ENCODE measurements around the gene BRD1.
"Not testable (repeated sequence)": the region's sequence is repeated elsewhere in the genome, so short reads cannot be mapped to it uniquely, and the experiment has no call there.

The BRD1 gene

DNA sequence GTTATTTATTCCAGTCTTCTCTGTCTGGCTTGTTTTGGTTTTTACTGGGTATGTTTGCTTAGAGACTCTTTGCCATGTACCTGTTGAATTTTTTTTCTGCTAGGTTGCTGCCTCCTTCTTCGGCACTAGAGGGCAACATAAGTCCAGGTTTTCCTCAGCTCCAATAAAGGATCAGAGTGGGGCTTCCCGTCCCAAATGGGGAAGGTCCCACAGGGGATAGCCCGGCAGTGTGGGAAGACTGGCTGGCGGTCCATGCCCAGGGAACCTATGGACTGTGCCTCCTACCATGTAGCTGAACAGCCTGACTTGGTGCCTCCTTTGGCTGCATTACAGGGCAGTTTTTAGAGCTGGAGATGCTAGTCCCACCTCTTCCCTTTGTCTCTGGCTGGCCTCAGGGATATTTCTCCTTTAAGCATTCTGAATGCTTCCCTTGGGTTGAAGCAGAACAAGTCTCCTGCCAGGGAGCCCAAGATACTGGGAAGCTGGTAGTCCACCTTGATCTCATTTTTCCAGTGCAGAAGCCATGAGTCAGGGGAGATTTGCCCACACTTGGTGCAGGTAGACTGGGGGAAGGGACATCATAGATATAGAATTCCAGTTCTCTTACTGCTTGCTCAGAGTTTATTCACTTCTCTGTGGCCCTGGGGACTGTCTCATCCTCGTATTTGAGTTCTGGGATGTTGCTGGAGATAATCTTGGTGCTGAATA is 60.2 kb downstream of the BRD1 start:
- DNase-seq: peak; percentile 53

DNA sequence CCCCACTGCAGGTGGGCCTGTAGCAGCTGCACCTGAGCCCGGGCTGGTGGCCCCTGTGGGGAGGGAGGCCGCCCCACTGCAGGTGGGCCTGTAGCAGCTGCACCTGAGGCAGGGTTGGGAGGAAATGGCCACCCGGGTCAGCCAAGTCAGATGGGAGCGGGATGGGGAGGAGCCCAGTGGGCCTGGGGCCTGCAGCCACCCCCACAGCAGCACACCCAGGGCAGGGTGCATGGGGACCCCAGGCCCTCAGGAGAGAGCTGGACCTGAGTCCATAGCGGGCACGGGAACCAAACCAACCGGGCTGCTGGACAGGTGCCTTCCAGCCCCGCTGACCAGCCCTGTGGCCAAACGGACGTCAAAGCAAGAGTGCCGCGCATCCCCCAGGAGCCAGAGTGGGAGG is 61.7 kb downstream of the BRD1 start:
- DNase-seq: no peak

DNA sequence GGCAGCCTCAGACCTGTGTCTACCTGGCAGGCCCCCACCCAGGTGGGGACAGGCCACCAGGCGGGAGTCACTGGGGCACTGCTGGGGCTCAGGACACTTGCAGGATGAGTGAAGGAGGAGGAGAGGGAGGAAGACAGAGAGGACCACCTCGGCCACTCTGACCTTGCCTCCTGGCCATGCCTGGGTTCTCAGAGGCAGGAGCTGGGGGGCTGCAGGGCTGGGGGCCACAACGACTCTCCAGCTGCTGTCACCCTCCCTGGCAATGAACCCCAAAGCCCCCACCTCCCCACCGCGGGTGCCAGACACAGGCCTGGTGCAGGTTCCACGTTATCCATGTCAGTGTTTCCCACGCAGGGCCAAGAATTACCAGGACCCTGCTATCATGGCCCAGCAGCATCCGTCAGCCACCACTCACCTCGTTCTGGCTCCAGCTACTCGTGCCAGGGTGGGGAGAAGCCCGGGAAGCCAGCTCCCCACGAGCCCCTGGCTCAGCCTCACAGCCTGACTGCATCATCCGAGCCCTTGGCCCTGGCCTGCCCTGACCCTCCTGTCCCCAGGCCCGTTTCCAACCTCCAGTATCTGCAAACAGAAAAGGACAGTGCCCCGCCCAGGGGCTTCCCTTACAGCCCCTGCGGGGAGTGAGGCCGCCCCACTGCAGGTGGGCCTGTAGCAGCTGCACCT is 62.4 kb downstream of the BRD1 start:
- no peak for DNase-seq

DNA sequence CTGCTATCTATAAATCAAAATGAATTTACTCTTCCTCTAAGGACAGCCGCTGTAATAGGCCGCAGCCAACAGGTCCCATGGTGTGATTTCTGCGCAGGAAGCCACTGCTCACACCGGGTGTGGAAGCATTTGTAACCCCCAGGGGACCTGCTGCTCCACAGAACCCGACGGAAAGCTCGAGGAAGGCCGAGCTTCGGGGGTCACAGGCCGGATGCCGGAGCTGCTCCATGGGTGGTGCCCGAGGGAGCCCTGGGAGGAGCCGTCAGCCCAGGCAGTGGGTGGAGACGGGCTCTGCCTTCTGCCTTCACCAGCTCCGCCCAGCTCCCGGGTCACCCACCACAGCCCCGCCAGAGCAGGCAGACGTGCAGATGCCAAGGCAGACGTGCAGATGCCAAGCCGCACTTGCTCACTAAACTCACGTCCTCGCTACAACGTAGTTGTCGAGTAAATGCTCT is 63.5 kb downstream of the BRD1 start:
- peak; percentile 74 for DNase-seq

GRCh38 chr22:49763696-49764095 is 64.0 kb downstream of the BRD1 start:
- DNase-seq: no peak

DNA sequence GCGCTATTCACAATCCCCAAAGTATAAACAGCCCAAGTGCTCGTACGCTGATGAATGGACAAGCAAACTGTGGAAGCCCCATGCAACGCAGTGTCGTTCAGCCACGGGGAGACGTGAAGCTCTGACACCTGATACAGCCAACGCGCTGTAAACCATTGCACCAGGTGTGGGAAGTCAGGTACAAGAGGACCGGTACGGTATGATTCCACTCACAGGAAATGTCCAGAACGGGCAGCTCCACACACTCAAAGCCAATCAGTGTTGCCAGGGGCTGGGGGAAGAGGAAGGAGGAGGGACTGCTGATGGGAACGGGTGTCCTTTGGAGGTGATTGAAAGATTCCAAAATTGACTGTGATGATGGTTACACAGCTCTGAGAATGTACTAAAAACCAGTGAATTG is 64.5 kb downstream of the BRD1 start:
- DNase-seq: no peak

DNA sequence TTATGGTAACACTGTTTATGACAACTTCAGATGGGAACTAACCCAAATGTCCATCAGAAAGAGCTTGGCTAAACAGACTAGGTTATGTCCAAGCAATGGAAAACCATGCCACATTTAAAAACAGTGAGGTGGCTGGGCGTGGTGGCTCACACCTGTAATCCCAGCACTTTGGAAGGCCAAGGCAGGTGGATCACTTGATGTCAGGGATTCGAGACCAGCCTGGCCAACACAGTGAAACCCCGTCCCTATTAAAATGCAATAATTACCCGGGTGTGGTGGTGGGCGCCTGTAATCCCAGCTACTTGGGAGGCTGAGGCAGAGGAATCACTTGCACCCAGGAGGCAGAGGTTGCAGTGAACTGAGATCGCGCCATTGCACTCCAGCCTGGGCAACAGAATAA is 65.1 kb downstream of the BRD1 start:
- DNase-seq: not testable (repeated sequence)

DNA sequence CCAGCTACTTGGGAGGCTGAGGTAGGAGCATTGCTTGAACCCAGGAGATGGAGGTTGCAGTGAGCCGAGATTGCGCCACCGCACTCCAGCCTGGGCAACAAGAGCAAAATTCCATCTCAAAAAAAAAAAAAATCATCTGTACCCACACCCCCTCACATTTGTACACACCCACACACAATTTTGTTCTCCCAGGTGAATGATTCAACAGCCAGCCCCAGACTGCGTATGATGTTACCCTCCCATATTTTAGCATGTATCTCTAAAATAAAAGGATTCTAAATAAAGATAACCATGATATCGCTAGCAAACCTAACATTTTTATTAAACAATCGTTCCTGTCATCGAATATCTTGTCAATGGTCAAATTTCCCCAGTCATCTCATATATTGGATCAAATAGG is 65.8 kb downstream of the BRD1 start:
- no peak for DNase-seq

DNA sequence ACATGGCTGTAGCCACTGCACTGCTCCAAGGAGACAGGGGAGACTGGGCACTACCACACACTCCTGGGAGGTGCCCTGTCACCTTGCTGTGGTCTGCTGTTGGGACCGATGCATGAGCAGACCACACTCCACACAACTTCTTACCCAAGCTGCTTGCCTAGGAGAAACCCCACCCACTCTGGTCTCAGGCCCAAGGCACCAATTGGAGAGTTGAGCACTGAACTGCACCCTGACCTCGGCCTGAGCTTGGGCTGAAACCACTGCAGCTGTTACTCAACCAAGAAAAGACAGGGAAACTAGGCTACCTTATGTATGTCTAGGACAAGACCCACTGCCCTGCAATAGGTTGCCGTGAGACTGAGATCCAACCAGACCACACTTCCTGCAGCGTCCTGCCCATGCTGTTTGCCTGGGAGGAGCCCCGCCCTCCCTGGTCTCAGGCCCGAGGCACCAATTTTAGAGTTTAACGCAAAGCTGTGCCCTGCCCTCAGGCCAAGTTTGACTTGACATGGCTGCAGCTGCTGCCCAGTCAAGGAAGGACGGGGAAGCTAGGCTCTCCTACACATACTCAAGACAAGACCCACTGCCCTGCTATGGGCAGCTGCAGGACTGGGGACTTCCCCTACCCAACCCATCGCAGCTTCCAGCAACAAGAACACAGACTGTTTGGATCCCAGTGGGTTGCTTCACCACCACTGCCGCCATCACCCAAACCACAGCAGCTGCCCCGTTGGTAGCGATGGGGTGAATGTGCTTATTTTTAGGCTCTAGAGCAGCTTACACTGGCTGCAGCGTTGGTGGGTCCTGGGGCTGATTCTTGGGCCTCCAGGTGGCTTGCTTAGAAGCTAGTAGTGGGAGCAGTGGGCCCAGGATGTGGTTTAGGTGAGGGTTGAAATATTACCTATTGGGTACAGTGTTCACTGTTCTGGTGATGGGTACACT is 66.8 kb downstream of the BRD1 start:
- no peak for DNase-seq

DNA sequence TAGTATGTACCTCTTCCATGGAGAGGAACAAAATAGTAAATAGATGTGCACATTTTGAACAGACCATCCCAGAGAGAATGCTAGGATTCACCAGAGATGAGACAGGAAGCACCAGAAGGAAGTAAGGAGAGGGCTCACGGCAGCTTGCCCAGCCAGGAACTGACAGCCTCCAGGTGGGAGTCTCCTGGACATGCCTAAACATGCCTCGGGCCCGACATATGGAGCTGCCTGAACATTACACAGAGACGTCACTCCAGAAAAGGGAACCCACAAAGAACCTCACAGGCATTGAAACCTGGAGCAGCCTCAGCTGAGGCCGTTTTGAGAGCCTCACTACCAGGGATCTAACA is 67.4 kb downstream of the BRD1 start:
- peak; percentile 87 for DNase-seq

DNA sequence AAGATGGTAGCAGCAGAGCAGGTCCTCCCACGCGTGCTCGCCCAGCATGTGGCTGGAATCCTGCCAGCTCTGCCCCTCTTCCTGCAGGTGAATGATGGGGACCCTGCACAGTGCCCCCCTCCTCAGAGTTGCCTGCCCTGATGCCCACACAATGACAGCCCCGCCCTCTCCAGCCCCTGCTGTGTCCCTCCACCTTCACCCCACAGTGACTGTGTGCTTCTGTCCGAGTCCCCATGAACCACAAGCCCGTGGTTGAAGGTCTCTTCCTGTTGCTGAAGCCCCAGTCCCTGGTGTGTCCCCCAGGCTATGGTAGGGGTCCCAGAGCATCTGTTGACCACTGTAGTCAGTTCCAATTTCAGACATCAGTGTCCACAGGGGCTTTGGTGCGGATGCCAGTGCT is 71.0 kb downstream of the BRD1 start:
- DNase-seq: no peak

- no peak for DNase-seq
These were observed 71.5 kb downstream of the BRD1 start for GRCh38 chr22:49756201-49756600.

DNA sequence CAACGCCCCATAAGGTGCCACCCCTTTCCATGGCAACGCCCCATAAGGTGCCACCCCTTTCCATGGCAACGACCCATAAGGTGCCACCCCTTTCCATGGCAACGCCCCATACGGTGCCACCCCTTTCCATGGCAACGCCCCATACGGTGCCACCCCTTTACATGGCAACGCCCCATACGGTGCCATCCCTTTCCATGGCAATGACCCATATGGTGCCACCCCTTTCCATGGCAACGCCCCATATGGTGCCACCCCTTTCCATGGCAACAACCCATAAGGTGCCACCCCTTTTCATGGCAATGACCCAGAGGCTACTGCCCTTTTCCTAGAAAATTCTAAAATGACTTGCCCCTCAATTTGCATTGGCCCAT is 72.1 kb downstream of the BRD1 start:
- no peak for DNase-seq

- no peak for DNase-seq
These were observed 72.7 kb downstream of the BRD1 start for GRCh38 chr22:49754696-49755630.

GRCh38 chr22:49753961-49754695 is 73.5 kb downstream of the BRD1 start:
- DNase-seq: no peak

DNA sequence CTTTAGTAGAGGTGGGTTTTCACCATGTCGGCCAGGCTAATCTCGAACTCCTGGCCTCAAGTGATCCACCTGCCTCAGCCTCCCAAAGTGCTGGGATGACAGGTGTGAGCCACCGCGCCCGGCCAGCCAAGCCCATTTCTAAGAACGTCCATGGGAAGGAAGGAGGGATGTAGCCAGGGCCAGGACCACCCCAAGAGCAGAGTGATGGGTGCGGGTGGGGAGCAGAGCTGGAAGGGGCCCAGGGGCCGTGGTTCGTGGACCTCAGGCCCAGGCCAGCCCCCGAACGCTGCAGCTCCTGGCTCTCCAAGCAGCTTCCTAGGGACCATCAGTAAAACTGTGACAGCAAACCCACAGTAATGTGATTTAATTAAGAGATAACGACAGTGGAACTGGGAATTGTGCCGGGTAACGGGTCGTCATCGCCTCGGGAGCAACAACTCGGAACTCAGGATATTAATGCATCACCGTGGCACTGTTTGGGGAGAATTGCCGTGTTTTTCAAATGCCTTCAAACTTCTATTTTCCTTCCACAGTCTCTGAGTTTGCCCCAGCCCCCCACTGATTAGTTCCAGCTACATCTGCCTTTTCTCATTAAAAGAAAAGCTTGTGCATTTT is 74.3 kb downstream of the BRD1 start:
- DNase-seq: no peak

GRCh38 chr22:49752598-49753091 is 75.0 kb downstream of the BRD1 start:
- no peak for DNase-seq

DNA sequence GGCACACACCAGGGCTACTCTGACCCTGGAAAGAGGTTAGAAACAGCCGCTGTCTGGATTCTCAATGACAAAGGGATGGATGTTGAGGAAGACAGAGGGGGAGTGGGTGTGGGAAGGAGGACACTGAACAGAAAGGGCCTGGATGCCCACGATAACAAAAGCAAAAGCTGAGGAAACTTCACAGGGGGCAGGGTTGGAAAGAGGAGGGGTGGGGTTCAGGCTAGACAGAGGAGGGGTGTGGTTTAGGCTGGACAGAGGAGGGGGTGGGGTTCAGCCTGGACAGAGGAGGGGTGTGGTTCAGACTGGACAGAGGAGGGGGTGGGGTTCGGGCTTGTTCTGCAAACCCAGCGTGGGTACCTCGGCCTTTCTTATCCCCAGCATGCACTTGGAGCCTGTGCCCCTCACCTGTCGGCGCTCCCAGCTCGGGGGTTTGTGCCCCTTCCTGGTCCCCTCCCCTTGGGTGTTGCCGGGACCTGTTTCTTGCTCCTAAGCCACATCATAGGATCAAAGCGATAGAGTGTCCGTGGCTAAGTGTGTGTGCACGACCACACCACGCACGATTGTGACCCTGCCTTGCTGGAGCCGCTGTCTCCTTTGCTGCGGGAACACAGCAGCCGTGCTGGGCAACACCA is 75.6 kb downstream of the BRD1 start:
- DNase-seq: no peak

GRCh38 chr22:49751318-49751965 is 76.2 kb downstream of the BRD1 start:
- DNase-seq: no peak

- no peak for DNase-seq
These were observed 77.7 kb downstream of the BRD1 start for GRCh38 chr22:49749885-49750510.

Data from NCI-H2171 (cell line).